ENCODE results near the gene DUT. TPM values are rescaled to one million over a fixed set of nuclear protein-coding genes. Genes with fewer than 3 reads are reported as not detected.

Gene DUT
- total and polyA plus RNA-seq, 2 of the 8 experiments (the other 6 are each of a cell fraction or from before 2014, with no cell fraction given), result 71.5 to 246 TPM

GRCh38 chr15:48360841-48361240, 29.6 kb downstream of the DUT start:
- Histone ChIP-seq H3K4me3 (ENCODE audit: extremely low read depth in 1 of 4, insufficient read depth in 2 of 4, low read depth in 3 of 4, low read length in 4 of 4) (no peak overlapping the region), H2AK5ac (ENCODE audit: low read depth, low read length) (no peak overlapping the region), H3K56ac (replicated peaks; ENCODE audit: insufficient read length, low read depth, low read length) (no peak overlapping the region), H4K20me1 (replicated peaks in 1 of 2; ENCODE audit: control insufficient read depth in 1 of 2, insufficient read depth in 2 of 2, low read length in 2 of 2) (no peaks in the 10 kb centered on the region), H3K79me2 (ENCODE audit: control insufficient read depth in 1 of 2, insufficient read depth in 2 of 2, low read length in 2 of 2) (no peaks in the 10 kb centered on the region), H2BK20ac (ENCODE audit: low read length) (no peak overlapping the region), H3K23ac (ENCODE audit: insufficient read length) (no peak overlapping the region), H3K27me3 (replicated peaks in 1 of 4; ENCODE audit: control insufficient read depth in 3 of 4, extremely low read depth in 1 of 4, insufficient read depth in 3 of 4, low read length in 3 of 4) (no peaks in the 10 kb centered on the region), H3K9me3 (ENCODE audit: insufficient read depth in 2 of 2, low read depth in 1 of 2, low read length in 1 of 2) (no peaks in the 10 kb centered on the region), H2AFZ (ENCODE audit: low read length) (no peak overlapping the region), H3K9ac (replicated peaks in 1 of 4; ENCODE audit: extremely low read depth in 1 of 4, low read depth in 3 of 4, low read length in 3 of 4) (no peak overlapping the region), H2BK5ac (ENCODE audit: low read depth, low read length) (no peak overlapping the region), H3K4me2 (ENCODE audit: insufficient read depth in 1 of 2, low read depth in 2 of 2, low read length in 2 of 2) (no peak overlapping the region), H2BK12ac (ENCODE audit: low read depth, low read length) (no peak overlapping the region), H3K4me1 (replicated peaks in 1 of 4; ENCODE audit: control insufficient read depth in 3 of 4, insufficient read depth in 4 of 4, low read length in 3 of 4) (no peaks in the 10 kb centered on the region), H4K5ac (ENCODE audit: insufficient read length, low read depth, low read length) (no peak overlapping the region), H3K14ac (ENCODE audit: insufficient read length) (no peak overlapping the region), H2BK15ac (ENCODE audit: low read length) (no peak overlapping the region), H3K4ac (replicated peaks; ENCODE audit: insufficient read length, low read depth, low read length) (no peak overlapping the region), H3K27ac (ENCODE audit: low read depth, low read length) (no peak overlapping the region), H3K23me2 (ENCODE audit: low read depth, low read length) (no peaks in the 10 kb centered on the region), H3K36me3 (ENCODE audit: control insufficient read depth in 2 of 4, insufficient read depth in 4 of 4, low read length in 3 of 4) (no peaks in the 10 kb centered on the region), H3K18ac (ENCODE audit: extremely low read depth, low read length) (no peak overlapping the region), H4K91ac (replicated peaks; ENCODE audit: insufficient read length, low read length) (no peak overlapping the region), H4K8ac (ENCODE audit: extremely low read depth, insufficient read depth, low read length) (no peak overlapping the region), H2BK120ac (replicated peaks; ENCODE audit: low read depth, low read length) (no peak overlapping the region), H3K79me1 (ENCODE audit: low read depth, low read length) (no peaks in the 10 kb centered on the region)
- WGBS, 2 experiments (ENCODE audit: extremely low coverage in 1 of 2, insufficient coverage in 1 of 2, insufficient read length in 1 of 2, insufficient replicate concordance in 2 of 2, low coverage in 1 of 2, low lambda C conversion rate in 2 of 2, missing lambda C conversion rate in 1 of 2), result 90% methylated on average over 2 of the region's 2 CpGs; no CpG with 5 or more reads in 1 of the 2 experiments
- ChIA-PET POLR2A (ENCODE audit: partially characterized antibody) (no interaction called here), CTCF (ENCODE audit: partially characterized antibody) (interaction anchor here (0.6 to 1.5 kb wide), 2 partner anchors 24 to 230 kb away, joined by 3 to 5 read pairs; no protein-coding TSS in a partner anchor)
- FAIRE-seq (no peak), DNase-seq (ENCODE audit: low read depth in 1 of 2, low spot score in 2 of 2) (no peak)
- TF ChIP-seq TAF1 (IDR thresholded peaks at IDR 0.05; ENCODE audit: low read depth, low read length) (no peak), SIRT6 (IDR thresholded peaks at IDR 0.05; ENCODE audit: low read length) (no peak), E2F6 (IDR thresholded peaks at IDR 0.05) (no peak), TAF7 (optimal IDR thresholded peaks at IDR 0.05; ENCODE audit: borderline replicate concordance, low read depth, low read length) (no peak), CHD1 (IDR thresholded peaks at IDR 0.05; ENCODE audit: low read depth, low read length) (no peak), ZNF274 (IDR thresholded peaks at IDR 0.05; ENCODE audit: borderline replicate concordance, extremely low read depth, low read length) (no peak), CEBPB (IDR thresholded peaks at IDR 0.05; ENCODE audit: low read depth, low read length) (no peak)

Data from H1 (cell line).